Endodermal cell (in vitro differentiated cells): ENCODE measurements around the gene ADI1. TPM values are rescaled to one million over a fixed set of nuclear protein-coding genes. Genes with fewer than 3 reads are reported as not detected.

Source experiments
- DNase-seq: peaks from one replicate; pipeline ENCODE4 v3.0.0-alpha.2; 2017
- H3K27ac ChIP-seq: 2 replicates; pipeline ENCODE4 v1.5.1; 2013; ENCODE audit warnings: mild to moderate bottlenecking, low read depth, low read length, moderate library complexity
- H3K27me3 ChIP-seq: 2 replicates; pipeline ENCODE4 v1.6.1; 2013; ENCODE audit warnings: mild to moderate bottlenecking, low read length, moderate library complexity; ENCODE audit not compliant: insufficient read depth, control insufficient read depth, poor library complexity, severe bottlenecking
- H3K36me3 ChIP-seq: 2 replicates; pipeline ENCODE4 v1.7.0; 2013; ENCODE audit warnings: mild to moderate bottlenecking, low read length, moderate library complexity; ENCODE audit not compliant: control insufficient read depth, insufficient read depth
- H3K4me1 ChIP-seq: one replicate; pipeline ENCODE4 v1.7.0; 2013; ENCODE audit warnings: low read length; ENCODE audit not compliant: control insufficient read depth, insufficient read depth
- H3K4me3 ChIP-seq: 2 replicates; pipeline ENCODE4 v1.5.1; 2013; ENCODE audit warnings: mild to moderate bottlenecking, low read length, moderate library complexity
- H3K9ac ChIP-seq: 2 replicates; pipeline ENCODE4 v1.6.1; 2013; ENCODE audit warnings: mild to moderate bottlenecking, low read length, moderate library complexity; ENCODE audit not compliant: poor library complexity, severe bottlenecking; ENCODE audit errors: extremely low read depth
- H3K9me3 ChIP-seq: 2 replicates; pipeline ENCODE4 v1.6.1; 2013; ENCODE audit warnings: mild to moderate bottlenecking, low read length, moderate library complexity; ENCODE audit not compliant: control insufficient read depth
- H3K27ac Mint-ChIP-seq: 2 replicates; pipeline ENCODE4 v1.8.0; 2020; ENCODE audit warnings: mixed read lengths
- H3K27me3 Mint-ChIP-seq: 2 replicates; pipeline ENCODE4 v1.8.0; 2021; ENCODE audit warnings: mild to moderate bottlenecking, mixed read lengths; ENCODE audit not compliant: insufficient read depth
- H3K36me3 Mint-ChIP-seq: 2 replicates; pipeline ENCODE4 v1.8.0; 2020; ENCODE audit warnings: low read depth, mixed read lengths
- H3K4me1 Mint-ChIP-seq: 2 replicates; pipeline ENCODE4 v1.8.0; 2020; ENCODE audit warnings: mixed read lengths
- H3K4me3 Mint-ChIP-seq: 2 replicates; pipeline ENCODE4 v1.8.0; 2020; ENCODE audit warnings: mild to moderate bottlenecking, moderate library complexity, mixed read lengths
- H3K9me3 Mint-ChIP-seq: 2 replicates; pipeline ENCODE4 v1.8.0; 2020; ENCODE audit warnings: mild to moderate bottlenecking, mixed read lengths
- WGBS, 2 experiments: methylation state at CpG; one replicate each; pipeline versions ENCODE4 v1.1.5 to v1.1.7; 2013; ENCODE audit warnings: missing lambda C conversion rate in 2 of 2, mixed read lengths in 1 of 2; ENCODE audit not compliant: insufficient coverage in 1 of 2, insufficient read length in 1 of 2; 5-methylcytosine and 5-hydroxymethylcytosine counted together
- total RNA-seq, 2 donors: library from RNA; stranded (reverse); fragmentation: NEBNext Ultra II Directional in 1 of 2; extraction: Animal tissue kit (Norgen Biotek cat#: 25700) in 1 of 2; gene quantifications; 2 replicates in 1 of 2; 3 replicates in 1 of 2; pipeline ENCODE4 v1.2.1, GENCODE V29; 2021
- TF ChIP-seq, protein P1 (sequence below): fragments of 200-600 bp; sonication (generic); conservative IDR thresholded peaks from 2 replicates; pipeline ENCODE4 v1.5.0; 2021; ENCODE audit warnings: antibody characterized with exemption, mild to moderate bottlenecking

Gene ADI1
- total RNA-seq, 2 donors from 2014 or later: 27.1 to 40.1 TPM

DNA sequence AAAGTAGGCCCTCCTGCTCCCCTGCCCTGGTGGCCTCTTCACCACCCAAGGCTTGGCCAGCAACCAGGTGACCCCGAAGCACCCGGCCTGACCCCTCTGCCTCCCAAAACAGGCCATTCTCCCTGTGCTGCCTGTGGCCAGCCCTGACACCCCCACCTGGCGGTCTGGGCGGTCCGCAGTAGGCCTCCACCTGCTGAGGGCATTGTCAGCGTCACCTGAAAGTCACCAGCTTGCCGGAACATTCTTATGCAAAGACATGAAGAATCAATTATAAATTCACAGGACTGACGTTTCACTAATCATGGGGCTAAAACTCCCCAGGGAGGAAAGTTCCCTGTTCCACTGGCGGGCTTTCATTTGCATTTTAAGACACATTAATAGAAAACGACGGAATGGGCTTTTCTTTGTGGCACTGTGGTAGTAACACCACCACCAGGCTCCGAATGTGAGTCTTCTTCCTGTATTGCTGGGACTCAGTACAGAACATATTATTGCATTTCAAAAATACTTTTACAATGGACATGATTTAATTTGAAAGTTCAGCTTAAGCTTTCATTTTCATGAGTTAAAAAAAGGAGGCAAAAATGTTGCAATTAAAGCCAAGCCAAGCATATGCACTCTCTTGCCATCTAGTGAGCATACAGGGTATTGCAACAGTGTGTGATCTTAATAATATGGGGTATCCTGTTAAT lies 57.4 kb downstream of the ADI1 start:
- H3K36me3 Mint-ChIP-seq: peaks cover 16% of the 10 kb centered on the region
- no peak overlapping the region for H3K9ac ChIP-seq
- H3K27me3 ChIP-seq: no peaks in the 10 kb centered on the region
- peaks cover 8% of the 10 kb centered on the region for H3K4me1 ChIP-seq
- WGBS, 2 experiments: 71 to 75% methylated on average over 5 to 12 of the region's 12 CpGs
- H3K4me3 ChIP-seq: no peak overlapping the region
- H3K4me3 Mint-ChIP-seq: no peak overlapping the region
- no peaks in the 10 kb centered on the region for H3K9me3 Mint-ChIP-seq
- H3K4me1 Mint-ChIP-seq: peaks cover 10% of the 10 kb centered on the region
- no peak for DNase-seq
- H3K27ac ChIP-seq: no peak overlapping the region
- H3K27me3 Mint-ChIP-seq: no peaks in the 10 kb centered on the region
- H3K27ac Mint-ChIP-seq: no peak overlapping the region
- no peaks in the 10 kb centered on the region for H3K9me3 ChIP-seq
- TF ChIP-seq, protein P1, sequence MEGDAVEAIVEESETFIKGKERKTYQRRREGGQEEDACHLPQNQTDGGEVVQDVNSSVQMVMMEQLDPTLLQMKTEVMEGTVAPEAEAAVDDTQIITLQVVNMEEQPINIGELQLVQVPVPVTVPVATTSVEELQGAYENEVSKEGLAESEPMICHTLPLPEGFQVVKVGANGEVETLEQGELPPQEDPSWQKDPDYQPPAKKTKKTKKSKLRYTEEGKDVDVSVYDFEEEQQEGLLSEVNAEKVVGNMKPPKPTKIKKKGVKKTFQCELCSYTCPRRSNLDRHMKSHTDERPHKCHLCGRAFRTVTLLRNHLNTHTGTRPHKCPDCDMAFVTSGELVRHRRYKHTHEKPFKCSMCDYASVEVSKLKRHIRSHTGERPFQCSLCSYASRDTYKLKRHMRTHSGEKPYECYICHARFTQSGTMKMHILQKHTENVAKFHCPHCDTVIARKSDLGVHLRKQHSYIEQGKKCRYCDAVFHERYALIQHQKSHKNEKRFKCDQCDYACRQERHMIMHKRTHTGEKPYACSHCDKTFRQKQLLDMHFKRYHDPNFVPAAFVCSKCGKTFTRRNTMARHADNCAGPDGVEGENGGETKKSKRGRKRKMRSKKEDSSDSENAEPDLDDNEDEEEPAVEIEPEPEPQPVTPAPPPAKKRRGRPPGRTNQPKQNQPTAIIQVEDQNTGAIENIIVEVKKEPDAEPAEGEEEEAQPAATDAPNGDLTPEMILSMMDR: peak; percentile 94
- peaks cover 13% of the 10 kb centered on the region for H3K36me3 ChIP-seq

DNA sequence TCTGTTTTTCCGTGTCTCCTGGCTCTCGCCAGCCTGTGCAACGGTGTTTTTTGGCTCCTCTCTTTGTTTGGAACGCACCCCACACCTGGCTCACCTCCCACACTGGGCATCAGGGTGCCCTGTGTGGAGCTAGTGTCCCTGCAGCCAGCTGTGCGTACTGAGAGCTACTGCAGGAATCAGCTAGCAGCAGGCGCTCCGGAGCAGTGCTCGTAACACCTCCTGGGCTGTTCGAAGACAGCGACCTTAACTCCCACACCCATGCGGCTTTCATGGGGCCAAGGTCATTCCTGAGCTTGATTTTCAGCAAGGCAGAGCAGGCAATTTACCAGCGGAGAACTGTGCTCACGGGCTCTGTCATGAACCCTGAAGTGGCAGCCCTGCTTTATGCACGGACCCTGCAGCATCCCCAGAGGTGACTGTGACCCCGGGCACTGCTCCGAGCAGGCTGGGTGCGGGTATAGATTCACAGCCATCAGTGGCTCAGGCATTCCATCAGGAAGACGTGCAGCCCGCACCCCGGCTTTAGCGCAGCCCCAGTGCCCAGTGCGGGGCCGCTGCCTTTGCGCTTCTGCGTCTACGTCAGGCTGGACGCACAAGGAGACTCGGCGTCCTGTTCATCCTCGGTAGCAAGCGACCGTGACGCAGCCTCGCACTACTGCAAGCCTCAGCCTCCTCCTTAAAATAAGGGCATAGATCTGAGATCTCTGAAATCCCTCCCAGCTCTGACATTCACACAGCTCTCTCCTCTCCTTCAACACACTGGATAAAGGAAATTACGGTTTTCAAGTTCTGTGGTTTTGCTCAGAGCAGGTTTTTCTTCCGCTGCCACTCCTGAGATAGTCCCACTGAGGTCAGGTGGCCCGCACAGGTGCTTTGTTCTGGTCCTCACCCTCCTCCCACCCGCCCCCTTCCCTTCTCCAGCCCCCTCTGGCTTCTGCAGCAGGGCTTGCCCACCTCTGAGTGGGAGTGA lies 58.2 kb downstream of the ADI1 start:
- WGBS, 2 experiments: 92 to 93% methylated on average over 33 to 37 of the region's 38 CpGs
- H3K27ac ChIP-seq: no peak overlapping the region
- H3K4me3 ChIP-seq: no peak overlapping the region
- H3K36me3 Mint-ChIP-seq: peaks cover 24% of the 10 kb centered on the region
- no peaks in the 10 kb centered on the region for H3K27me3 Mint-ChIP-seq
- H3K4me1 ChIP-seq: peaks cover 8% of the 10 kb centered on the region
- H3K27ac Mint-ChIP-seq: no peak overlapping the region
- no peaks in the 10 kb centered on the region for H3K9me3 ChIP-seq
- no peaks in the 10 kb centered on the region for H3K9me3 Mint-ChIP-seq
- H3K27me3 ChIP-seq: no peaks in the 10 kb centered on the region
- peaks cover 18% of the 10 kb centered on the region for H3K36me3 ChIP-seq
- peaks cover 10% of the 10 kb centered on the region for H3K4me1 Mint-ChIP-seq
- H3K4me3 Mint-ChIP-seq: no peak overlapping the region
- TF ChIP-seq, protein P1: no peak
- DNase-seq: no peak
- no peak overlapping the region for H3K9ac ChIP-seq

DNA sequence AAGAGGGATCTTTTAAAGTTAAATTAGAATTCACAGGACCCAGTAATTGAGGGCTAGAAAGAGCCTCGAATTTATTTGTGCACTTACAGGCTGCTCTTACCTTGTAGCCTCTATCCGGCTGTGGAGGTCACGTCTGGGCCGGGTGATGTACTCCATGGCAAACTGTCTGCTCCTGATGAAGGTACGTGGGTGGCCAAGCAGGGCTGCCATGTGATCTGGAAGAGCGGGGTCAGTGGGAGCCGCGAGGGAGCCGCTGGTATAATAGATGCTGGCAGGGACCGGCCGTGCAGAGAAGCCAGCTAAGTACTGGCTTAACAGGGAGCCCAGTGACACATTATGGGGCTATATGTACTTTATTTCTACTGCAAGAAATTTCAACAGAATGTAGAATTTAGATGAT lies 59.2 kb downstream of the ADI1 start:
- Histone ChIP-seq H3K36me3 (peaks cover 18% of the 10 kb centered on the region), H3K27ac (no peak overlapping the region), H3K27me3 (no peaks in the 10 kb centered on the region), H3K4me1 (peaks cover 8% of the 10 kb centered on the region), H3K9ac (no peak overlapping the region), H3K9me3 (no peaks in the 10 kb centered on the region), H3K4me3 (no peak overlapping the region)
- H3K4me1 Mint-ChIP-seq: peaks cover 10% of the 10 kb centered on the region
- H3K27me3 Mint-ChIP-seq: no peaks in the 10 kb centered on the region
- no peak overlapping the region for H3K4me3 Mint-ChIP-seq
- TF ChIP-seq, protein P1: no peak
- WGBS, 2 experiments: 90 to 96% methylated on average over 8 to 11 of the region's 11 CpGs
- H3K9me3 Mint-ChIP-seq: no peaks in the 10 kb centered on the region
- H3K36me3 Mint-ChIP-seq: peaks cover 34% of the 10 kb centered on the region
- DNase-seq: no peak
- H3K27ac Mint-ChIP-seq: no peak overlapping the region
